Spleen (tissue), 11 donors: ENCODE results near the gene HCN3. TPM values are rescaled to one million over a fixed set of nuclear protein-coding genes. Genes with fewer than 3 reads are reported as not detected.

ENCODE experiments used
- DNase-seq: peaks from one replicate; pipeline ENCODE4 v3.0.0-alpha.2; 2020
- H3K27ac ChIP-seq, 8 donors: fragments of 200-600 bp; sonication (generic) in 7 of 8; 1 replicate in 4 of 8; 2 replicates in 4 of 8; pipeline versions ENCODE4 v1.5.0 to v1.8.0; 2016 to 2021; ENCODE audit warnings: inconsistent platforms in 4 of 8, mild to moderate bottlenecking in 4 of 8, moderate library complexity in 1 of 8
- H3K27me3 ChIP-seq, 7 donors: fragments of 200-600 bp; sonication (generic) in 6 of 7; replicated peaks in 1 of 7; 1 replicate in 4 of 7; 2 replicates in 3 of 7; pipeline versions ENCODE4 v1.5.0 to v1.8.0; 2016 to 2021; ENCODE audit warnings: inconsistent platforms in 3 of 7, mild to moderate bottlenecking in 1 of 7
- H3K36me3 ChIP-seq, 6 donors: fragments of 200-600 bp; sonication (generic) in 5 of 6; 1 replicate in 4 of 6; 2 replicates in 2 of 6; pipeline versions ENCODE4 v1.5.0 to v1.8.0; 2016 to 2021; ENCODE audit warnings: inconsistent platforms in 2 of 6
- H3K4me1 ChIP-seq, 6 donors: fragments of 200-600 bp; sonication (generic) in 5 of 6; 1 replicate in 3 of 6; 2 replicates in 3 of 6; pipeline versions ENCODE4 v1.5.0 to v1.8.0; 2016 to 2021; ENCODE audit warnings: inconsistent platforms in 3 of 6
- H3K4me3 ChIP-seq, 8 donors: fragments of 200-600 bp; sonication (generic) in 7 of 8; 1 replicate in 4 of 8; 2 replicates in 4 of 8; pipeline versions ENCODE4 v1.5.0 to v1.8.0; 2016 to 2021; ENCODE audit warnings: inconsistent platforms in 4 of 8, mild to moderate bottlenecking in 4 of 8, moderate library complexity in 2 of 8
- H3K9me3 ChIP-seq, 8 donors: fragments of 200-600 bp; sonication (generic) in 7 of 8; 1 replicate in 4 of 8; 2 replicates in 4 of 8; pipeline versions ENCODE4 v1.5.0 to v1.8.0; 2016 to 2021; ENCODE audit warnings: inconsistent platforms in 4 of 8
- CTCF ChIP-seq, 11 experiments: fragments of 200-600 bp in 7 of 11; fragments of 450-650 bp in 4 of 11; sonication (generic) in 4 of 11; IDR thresholded peaks in 8 of 11; conservative IDR thresholded peaks in 3 of 11; 1 replicate in 7 of 11; 2 replicates in 4 of 11; pipeline versions ENCODE4 v1.4.0 to v1.8.0; 2016 to 2021; ENCODE audit warnings: antibody characterized with exemption in 11 of 11, inconsistent platforms in 4 of 11, mild to moderate bottlenecking in 1 of 11
- POLR2A ChIP-seq, 3 donors: fragments of 450-650 bp; IDR thresholded peaks; one replicate each; pipeline ENCODE4 v1.5.1; 2017; ENCODE audit warnings: antibody characterized with exemption in 3 of 3, mild to moderate bottlenecking in 1 of 3
- POLR2AphosphoS5 ChIP-seq, 3 donors: sonication (generic); formaldehyde crosslinking; IDR thresholded peaks; one replicate each; pipeline ENCODE4 v1.5.1; 2017; ENCODE audit warnings: antibody characterized with exemption in 3 of 3
- WGBS, 5 donors: extraction: QIAGEN DNeasy Blood & Tissue Kit in 3 of 5; methylation state at CpG; one replicate each; pipeline versions ENCODE4 v1.1.5 to v1.1.7; 2013 to 2018; 5-methylcytosine and 5-hydroxymethylcytosine counted together
- intact Hi-C: fragments of 100-400 bp; cut with DNase I; formaldehyde crosslinking; loops from one replicate; pipeline ENCODE4 v1.15.0; 2023; ENCODE audit warnings: low total_unique reads
- polyA plus RNA-seq, 3 donors: library from polyadenylated mRNA; stranded (reverse); fragments of 200-250 nt; gene quantifications; one replicate each; pipeline ENCODE4 v1.2.1, GENCODE V29; 2013
- total RNA-seq, 7 donors: library from RNA; depleted of rRNA in 3 of 7; stranded (reverse); fragments of >200 nt in 3 of 7; fragmentation: NEBNext Ultra II Directional in 4 of 7; extraction: Animal tissue kit (Norgen Biotek cat#: 25700) in 4 of 7; gene quantifications; one replicate each; pipeline versions ENCODE4 v1.1.0 to v1.2.1, GENCODE V29; 2016 to 2021
- donor health status: healthy with polysubstance abuse.
- donor health status: DM: no; HTN: no; CAD: no; lungs with moderate emphysema.
- donor health status: DM: no; HTN: no; CAD: no.
- donor health status: Bipolar disorder and iron deficiency.
- donor health status: healthy.
- donor health status: DM: no; HTN: no; CAD: no.
- donor health status: DM: yes; HTN: yes; CAD: no.

The HCN3 gene
- total and polyA plus RNA-seq, 10 donors, result 0.65 to 3.3 (median 1.5) TPM

GRCh38 chr1:155236451-155236850, 40.8 kb upstream of the HCN3 start:
- 38 to 76% (median 60%) methylated on average over 5 of the region's 5 CpGs for WGBS, 5 donors
- TF ChIP-seq POLR2AphosphoS5 (IDR thresholded peaks at IDR 0.05) (no peak), CTCF (IDR thresholded peaks at IDR 0.05 in 8 of 11, conservative IDR thresholded peaks at IDR 0.05 in 3 of 11) (no peak), POLR2A (IDR thresholded peaks at IDR 0.05) (no peak)
- DNase-seq, result no peak

GRCh38 chr1:155241069-155241679, 36.1 kb upstream of the HCN3 start:
- Histone ChIP-seq H3K27ac (peak overlapping the region; percentile 27 to 97 (median 92)), H3K27me3 (peaks cover 0 to 4% (median 0%) of the 10 kb centered on the region in 7 donors), H3K4me3 (peak overlapping the region; percentile 19 to 70 (median 46)), H3K9me3 (no peaks in the 10 kb centered on the region), H3K4me1 (peaks cover 22 to 73% (median 51%) of the 10 kb centered on the region in 6 donors), H3K36me3 (peaks cover 0 to 39% (median 23%) of the 10 kb centered on the region in 6 donors)
- intact Hi-C loops, result no loop called here
- TF ChIP-seq POLR2AphosphoS5 (IDR thresholded peaks at IDR 0.05) (peak in 1 of 3 donors; percentile 83), CTCF (IDR thresholded peaks at IDR 0.05 in 8 of 11, conservative IDR thresholded peaks at IDR 0.05 in 3 of 11) (no peak)
- 12 to 18% (median 15%) methylated on average over 4 of the region's 4 CpGs for WGBS, 5 donors
- DNase-seq, result peak; percentile 83

More at GRCh38 chr1:155236451-155236850, 40.8 kb upstream of the HCN3 start:
- Histone ChIP-seq H3K27me3 (no peaks in the 10 kb centered on the region), H3K4me3 (no peak overlapping the region), H3K4me1 (peaks cover 3 to 46% (median 20%) of the 10 kb centered on the region in 6 donors), H3K9me3 (no peaks in the 10 kb centered on the region), H3K27ac (peak overlapping the region in 6 of 8 donors; percentile 15 to 61 (median 53)), H3K36me3 (peaks cover 0 to 51% (median 28%) of the 10 kb centered on the region in 6 donors)
- intact Hi-C loops, result no loop called here

- Histone ChIP-seq H3K4me3 (peak overlapping the region in 2 of 8 donors; percentile 46 to 70), H3K9me3 (no peaks in the 10 kb centered on the region), H3K27me3 (peaks cover 0 to 4% (median 0%) of the 10 kb centered on the region in 7 donors), H3K4me1 (peaks cover 22 to 66% (median 51%) of the 10 kb centered on the region in 6 donors), H3K36me3 (peaks cover 0 to 33% (median 16%) of the 10 kb centered on the region in 6 donors), H3K27ac (peak overlapping the region in 7 of 8 donors; percentile 67 to 97 (median 93))
- WGBS, 5 donors, result 36 to 69% (median 53%) methylated on average over 4 of the region's 4 CpGs
- TF ChIP-seq POLR2A (IDR thresholded peaks at IDR 0.05) (no peak), POLR2AphosphoS5 (IDR thresholded peaks at IDR 0.05) (peak in 1 of 3 donors; percentile 27), CTCF (IDR thresholded peaks at IDR 0.05 in 8 of 11, conservative IDR thresholded peaks at IDR 0.05 in 3 of 11) (peak in 1 of 11 experiments; percentile 28)
- intact Hi-C loops, result no loop called here
- no peak for DNase-seq
Observed at GRCh38 chr1:155241841-155242264, 35.4 kb upstream of the HCN3 start.

GRCh38 chr1:155242805-155243358, 34.4 kb upstream of the HCN3 start:
- intact Hi-C loops, result no loop called here
- Histone ChIP-seq H3K4me1 (peaks cover 22 to 63% (median 51%) of the 10 kb centered on the region in 6 donors), H3K27ac (peak overlapping the region in 7 of 8 donors; percentile 90 to 97 (median 95)), H3K9me3 (no peaks in the 10 kb centered on the region), H3K36me3 (peaks cover 0 to 33% (median 10%) of the 10 kb centered on the region in 6 donors), H3K4me3 (peak overlapping the region in 2 of 8 donors; percentile 59 to 78), H3K27me3 (peaks cover 0 to 4% (median 0%) of the 10 kb centered on the region in 7 donors)
- TF ChIP-seq POLR2A (IDR thresholded peaks at IDR 0.05) (no peak), CTCF (IDR thresholded peaks at IDR 0.05 in 8 of 11, conservative IDR thresholded peaks at IDR 0.05 in 3 of 11) (no peak), POLR2AphosphoS5 (IDR thresholded peaks at IDR 0.05) (no peak)
- WGBS, 5 donors, result 68 to 96% (median 80%) methylated on average over 3 of the region's 3 CpGs
- DNase-seq, result no peak
